GM21529 (cell line): ENCODE measurements around the gene KRTAP10-4.
"Not testable (repeated sequence)": the region's sequence is repeated elsewhere in the genome, so short reads cannot be mapped to it uniquely, and the experiment has no call there.

Source experiments
- ATAC-seq: cut with Tn5 transposase; IDR thresholded peaks from one replicate; pipeline ENCODE4 v1.9.1; 2021; ENCODE audit not compliant: unreplicated experiment

Gene KRTAP10-4

DNA sequence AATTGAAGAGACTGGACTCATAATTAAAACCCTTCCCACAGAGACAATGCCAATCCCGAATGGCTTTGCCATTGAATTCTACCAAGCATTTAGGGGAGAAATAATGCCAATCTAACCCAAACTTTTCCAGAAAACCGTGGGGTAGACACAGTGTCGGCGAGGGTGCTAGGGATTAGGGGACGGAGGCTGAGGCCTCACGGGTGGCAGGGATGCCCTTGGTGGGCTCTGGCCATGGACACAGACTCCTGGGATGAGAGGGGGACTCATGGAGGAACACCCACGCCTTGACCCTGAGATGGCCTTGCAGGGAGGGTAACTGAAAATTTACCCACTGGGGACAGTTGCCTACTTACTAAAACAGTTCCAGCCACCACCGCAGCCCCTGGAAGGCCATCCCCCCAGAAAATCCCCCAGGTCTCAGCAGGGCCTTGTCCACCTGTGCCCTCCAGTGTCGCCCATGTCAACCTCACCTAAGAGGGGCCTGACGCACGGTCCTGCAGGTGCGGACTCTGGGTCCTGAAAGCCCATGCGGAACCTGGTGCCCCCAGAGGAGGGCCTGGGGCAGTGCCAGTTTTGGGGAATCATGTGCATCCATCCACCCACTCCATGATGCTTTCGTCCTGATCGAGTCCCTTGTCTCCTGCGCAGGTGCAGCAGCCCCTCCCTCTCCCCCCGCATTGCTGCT lies 5.0 kb downstream of the KRTAP10-4 start:
- no peak for ATAC-seq

DNA sequence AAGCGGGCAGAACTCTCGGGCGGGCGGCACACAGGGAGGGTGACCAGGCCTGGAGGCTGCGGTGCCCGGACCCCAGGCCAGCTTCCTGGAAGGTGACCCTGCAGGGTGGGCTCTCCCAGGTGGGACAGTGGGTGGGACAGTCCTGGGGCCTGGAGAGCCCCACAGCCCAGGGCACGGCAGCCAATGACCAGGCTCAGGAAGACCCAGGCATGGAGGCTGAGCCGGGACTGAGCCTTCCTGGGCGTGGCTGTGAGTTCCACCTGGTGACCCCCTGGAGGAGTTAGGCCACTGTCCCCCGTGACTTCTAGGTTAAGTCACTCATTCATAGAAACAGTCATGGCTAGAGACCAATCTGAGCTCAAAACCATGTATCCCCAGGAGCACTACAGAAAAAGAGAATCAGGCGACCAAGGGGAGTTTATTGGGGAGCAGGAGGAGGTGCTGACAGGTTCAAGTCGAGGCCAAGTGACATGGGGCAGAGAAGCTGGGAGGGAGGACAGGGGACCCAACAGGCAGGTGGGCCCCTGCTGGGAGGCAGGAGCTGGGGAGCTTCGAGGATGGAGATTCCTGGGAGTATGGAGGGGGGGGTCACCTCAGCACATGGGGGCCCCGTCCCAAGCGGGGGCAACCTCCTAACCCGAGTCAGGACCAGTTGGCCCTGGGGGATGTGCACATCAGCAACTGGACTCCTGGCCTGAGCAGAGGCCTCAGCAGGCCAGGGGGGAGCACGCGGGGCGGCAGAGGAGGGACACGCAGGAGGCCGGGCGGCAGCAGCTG lies 5.7 kb downstream of the KRTAP10-4 start:
- ATAC-seq = no peak

DNA sequence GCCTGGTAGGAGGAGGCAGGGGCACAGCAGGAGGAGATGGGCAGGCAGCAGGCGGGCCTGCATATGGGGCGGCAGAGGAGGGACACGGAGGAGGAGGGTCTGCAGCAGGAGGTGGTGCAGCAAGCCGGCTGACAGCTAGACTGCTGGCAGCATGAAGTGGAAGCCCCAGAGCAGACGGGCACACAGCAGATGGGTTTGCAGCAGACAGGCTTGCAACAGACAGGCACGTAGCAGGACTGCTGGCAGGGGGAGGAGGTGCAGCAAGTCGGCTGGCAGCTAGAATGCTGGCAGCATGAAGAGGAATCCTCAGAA lies 6.3 kb downstream of the KRTAP10-4 start:
- ATAC-seq = no peak

DNA sequence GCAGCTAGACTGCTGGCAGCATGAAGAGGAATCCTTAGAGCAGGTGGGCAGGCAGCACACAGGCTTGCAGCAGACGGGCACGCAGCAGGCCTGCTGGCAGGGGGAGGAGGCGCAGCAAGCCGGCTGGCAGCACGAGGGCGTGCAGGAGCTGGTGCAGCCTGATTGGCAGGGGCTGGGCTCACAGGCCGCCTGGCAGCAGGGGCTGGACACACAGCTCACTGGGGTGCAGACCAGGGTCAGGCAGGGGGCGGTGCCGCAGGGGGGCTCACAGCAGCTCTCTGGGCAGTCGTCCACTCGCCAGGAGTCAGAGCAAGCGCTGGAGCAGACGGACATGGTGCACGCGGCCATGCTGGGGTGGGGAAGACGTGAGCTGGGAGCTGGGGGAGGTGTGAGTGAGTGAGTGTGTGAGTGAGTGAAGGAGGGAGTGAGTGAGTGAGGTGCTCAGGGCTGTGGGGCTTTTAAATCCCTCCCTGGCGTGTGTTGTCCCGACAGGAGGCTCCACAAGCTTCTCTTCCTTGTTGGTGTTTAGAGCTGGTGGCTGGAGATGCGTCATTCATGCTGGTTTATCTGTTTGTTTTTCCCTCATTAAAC lies 6.8 kb downstream of the KRTAP10-4 start, which contains the start of gene KRTAP10-5:
Gene KRTAP10-5 (minus strand): TSS at position 374 of the 591 bp plus-strand sequence. CDS start 26 bp downstream, at position 348.
- not testable (repeated sequence) for ATAC-seq

DNA sequence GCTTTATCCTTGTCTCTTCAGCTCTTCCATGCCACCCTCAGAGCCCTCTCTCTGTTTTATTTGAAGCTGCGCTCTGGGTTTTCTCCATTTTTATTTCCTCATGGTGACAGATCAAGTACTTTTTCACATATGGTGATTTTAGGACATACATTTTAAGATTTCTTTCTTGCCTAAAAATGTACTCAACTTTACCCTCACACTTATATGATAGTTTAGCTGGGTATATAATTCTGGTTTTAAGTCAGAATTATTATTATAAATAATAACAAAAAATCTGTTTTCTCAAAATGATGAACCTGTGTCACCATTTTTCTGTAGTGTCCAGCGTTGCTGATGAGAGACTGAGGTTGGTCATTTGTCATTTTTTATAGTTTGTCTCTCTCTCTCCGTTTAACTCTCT lies 7.6 kb downstream of the KRTAP10-4 start:
- ATAC-seq = no peak

DNA sequence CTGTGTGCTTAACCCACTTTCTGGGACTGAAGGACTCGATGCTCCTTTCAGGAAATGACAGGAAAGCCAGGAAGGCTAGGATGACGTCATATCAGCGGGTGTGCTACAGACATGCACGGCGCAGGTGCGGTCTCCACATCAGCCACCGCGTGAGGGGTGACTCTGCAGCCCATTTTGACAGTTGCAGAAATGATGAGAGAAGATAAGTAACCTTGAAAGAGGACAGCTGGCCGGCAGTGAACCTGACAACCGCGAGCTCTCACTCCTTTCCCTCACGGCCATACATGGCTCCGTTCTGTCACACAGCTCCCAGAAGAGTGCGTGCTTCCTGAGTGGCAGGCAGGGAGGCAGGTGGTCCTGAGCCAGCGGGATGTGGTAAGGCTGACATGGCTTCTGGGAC lies 8.5 kb downstream of the KRTAP10-4 start:
- no peak for ATAC-seq

DNA sequence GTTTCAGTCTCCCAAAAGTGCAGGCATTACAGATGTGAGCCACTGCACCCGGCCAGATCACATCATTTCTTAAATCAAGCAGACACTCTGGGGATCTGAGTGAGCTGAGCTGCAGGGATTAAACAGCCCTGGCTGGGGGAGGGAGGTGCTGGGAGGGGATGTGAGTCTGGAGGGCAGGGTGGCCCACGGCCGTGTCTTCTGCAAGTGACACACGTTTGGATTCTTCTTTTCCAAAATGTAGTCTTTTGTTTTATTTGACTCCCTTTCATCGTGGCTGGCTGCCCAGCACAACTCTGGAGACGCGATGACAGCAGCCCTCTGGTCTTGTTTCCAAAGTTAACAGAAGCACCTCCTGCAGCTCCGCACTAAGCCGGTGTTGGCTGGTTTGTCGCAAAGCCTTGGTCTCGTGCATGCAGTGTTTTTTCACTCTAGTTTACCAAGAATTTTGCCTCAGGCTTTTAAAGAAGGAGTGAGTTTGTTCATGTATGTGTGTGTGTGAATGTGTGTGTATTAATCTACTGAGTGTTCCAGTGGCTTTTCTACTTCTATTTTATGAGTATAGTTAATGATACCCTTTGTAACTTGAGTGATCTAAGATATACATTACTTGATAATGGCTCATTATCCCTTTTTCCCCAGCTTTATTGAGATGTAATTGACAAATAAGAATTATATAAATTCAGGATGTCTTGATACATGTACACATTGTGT lies 9.7 kb downstream of the KRTAP10-4 start:
- ATAC-seq = no peak

DNA sequence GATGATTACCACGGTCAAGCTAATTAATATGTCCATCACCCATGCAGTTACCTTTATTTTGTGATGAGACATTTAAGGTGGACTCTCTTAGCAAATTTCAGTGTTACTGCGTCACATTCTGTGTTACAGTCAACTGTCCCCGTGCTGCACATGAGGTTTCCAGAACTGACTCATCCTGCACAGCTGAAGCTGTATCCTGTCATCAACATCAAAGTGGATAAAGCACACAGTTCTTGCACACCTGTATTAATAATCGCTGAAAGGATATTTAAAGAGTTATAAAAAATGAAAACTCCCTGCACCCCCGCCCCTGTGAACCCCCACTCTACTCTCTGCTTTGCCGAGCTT lies 10.2 kb downstream of the KRTAP10-4 start:
- ATAC-seq = no peak

DNA sequence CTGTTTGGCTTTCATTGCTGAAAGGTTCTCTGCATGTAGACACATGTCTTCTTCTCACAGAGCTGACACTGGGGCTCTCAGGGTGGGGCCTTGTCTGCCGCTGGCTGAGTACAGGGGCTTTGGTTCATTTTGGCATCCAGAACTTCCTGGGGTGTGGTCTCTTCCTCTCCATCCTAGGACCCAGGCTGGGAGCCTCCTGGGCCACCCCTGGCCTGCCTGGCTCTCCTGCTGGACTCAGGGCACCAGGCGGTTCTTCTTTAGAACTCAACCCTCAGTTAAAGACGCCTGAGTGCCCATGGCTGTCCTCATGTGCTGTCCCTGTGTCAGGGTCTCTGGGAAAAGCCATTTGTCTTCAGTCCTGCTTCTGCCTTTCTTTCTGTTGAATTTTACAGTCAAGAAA lies 12.4 kb downstream of the KRTAP10-4 start:
- ATAC-seq = no peak

DNA sequence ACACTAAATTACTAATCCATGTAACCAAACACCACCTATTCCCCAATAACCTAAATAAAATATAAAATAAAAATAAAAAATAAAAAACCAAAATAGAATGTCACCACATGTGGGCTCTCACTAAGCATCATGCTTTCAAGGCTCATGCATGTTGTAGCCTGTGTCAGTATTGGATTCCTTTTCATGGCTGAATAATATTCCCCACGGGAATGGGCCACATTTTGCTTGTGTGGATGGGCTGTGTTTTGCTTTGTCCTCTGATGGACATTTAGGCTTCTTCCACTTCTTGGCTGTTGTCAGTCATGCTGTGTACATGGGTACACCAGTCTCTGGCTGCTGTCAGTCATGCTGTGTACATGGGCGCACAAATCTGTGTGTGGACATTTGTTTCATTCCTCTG lies 15.6 kb downstream of the KRTAP10-4 start:
- ATAC-seq = no peak

DNA sequence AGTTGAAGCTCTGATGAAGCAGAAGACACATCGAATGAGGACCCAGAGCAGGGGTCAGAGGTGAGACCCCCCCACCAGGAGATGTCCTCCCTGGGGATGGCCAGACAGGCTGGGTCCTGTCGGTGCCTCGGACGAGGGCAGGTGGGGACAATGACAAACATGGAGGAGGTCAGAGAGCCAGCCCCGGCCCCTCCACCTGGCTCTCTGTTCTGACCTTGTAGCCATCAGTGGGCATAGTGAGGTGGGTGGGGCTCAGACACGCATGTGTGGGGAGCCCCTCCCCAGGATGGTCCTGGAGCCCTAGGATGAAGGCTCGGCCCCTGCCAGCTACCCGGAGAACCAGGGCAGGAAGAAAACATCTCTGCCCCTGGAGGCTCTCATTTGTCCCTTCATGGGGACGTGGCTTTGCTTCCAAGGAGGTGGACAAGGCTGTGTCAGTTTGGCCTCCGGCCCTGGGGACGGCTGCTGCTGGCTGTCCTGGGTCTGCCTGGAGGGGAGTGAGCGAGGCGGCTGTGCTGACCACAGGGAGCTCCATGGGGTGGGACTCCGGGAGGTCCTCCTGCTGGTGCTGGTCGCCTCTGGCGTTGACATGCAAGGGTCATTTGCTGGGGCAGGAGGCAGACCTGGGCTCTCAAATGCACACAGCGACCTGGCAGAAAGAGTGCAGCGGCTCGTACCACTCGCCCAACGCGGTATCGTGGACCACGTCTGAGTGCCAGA lies 16.2 kb downstream of the KRTAP10-4 start:
- ATAC-seq = no peak

DNA sequence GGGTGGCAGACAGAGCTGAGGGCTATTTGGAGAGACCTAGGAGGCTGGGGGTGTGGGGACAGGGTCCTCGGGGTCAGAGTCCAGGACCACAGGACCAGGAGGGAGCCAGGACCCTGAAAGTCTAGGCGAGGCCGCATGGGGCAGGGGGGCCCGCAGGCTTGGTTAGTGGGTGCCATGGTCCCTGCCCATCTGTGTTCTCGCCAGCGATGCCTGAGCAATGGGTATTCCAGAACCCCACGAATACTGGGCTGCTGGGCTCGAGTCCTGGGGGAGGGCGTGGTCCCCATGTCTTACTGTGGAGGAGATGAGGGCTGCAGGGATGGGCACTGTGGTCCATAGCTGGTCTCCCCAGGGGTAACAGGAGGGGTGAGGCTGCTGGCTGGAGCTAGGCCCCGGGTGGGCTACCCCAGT lies 16.8 kb downstream of the KRTAP10-4 start:
- ATAC-seq = no peak

DNA sequence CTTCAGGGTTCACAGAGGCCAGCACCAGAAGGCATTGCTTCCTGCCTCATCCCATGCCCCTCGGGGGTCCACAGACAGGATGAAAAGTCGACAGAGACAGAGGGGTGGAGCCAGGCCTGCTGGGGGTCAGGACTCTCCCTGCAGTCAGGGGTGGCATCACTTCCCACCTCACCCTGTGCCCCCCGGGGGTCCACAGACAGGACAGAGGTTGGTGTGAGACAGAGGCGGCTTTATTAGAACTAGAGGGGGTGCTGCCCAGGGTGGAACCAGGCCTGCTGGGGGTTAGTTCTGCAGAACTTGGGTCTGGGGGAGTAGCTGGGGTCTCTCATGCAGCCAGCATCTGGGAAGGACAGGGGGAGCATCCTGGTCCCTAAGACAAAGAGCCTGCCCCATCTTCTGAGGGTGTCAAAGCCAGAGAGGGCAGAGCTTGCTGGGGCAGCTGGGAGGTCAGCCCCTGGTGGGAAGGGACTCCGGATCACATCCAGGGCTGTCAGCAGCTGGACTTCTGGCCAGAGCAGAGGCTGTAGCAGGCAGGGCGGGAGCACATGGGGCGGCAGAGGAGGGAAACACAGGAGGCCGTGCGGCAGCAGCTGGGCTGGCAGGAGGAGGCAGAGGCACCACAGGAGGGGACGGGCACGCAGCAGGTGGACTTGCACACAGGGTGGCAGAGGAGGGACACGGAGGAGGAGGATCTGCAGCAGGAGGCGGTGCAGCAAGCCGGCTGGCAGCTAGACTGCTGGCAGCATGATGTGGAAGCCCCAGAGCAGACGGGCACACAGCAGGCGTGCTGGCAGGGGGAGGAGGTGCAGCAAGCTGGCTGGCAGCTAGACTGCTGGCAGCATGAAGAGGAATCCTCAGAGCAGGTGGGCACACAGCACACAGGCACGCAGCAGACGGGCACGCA lies 17.6 kb downstream of the KRTAP10-4 start:
- ATAC-seq = not testable (repeated sequence)

DNA sequence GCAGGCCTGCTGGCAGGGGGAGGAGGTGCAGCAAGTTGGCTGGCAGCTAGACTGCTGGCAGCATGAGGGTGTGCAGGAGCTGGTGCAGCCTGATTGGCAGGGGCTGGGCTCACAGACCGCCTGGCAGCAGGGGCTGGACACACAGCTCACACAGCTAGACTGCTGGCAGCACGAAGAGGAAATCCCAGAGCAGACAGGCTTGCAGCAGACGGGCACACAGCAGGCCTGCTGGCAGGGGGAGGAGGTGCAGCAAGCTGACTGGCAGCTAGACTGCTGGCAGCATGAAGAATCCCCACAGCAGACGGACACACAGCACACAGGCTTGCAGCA lies 18.2 kb downstream of the KRTAP10-4 start:
- ATAC-seq = not testable (repeated sequence)

DNA sequence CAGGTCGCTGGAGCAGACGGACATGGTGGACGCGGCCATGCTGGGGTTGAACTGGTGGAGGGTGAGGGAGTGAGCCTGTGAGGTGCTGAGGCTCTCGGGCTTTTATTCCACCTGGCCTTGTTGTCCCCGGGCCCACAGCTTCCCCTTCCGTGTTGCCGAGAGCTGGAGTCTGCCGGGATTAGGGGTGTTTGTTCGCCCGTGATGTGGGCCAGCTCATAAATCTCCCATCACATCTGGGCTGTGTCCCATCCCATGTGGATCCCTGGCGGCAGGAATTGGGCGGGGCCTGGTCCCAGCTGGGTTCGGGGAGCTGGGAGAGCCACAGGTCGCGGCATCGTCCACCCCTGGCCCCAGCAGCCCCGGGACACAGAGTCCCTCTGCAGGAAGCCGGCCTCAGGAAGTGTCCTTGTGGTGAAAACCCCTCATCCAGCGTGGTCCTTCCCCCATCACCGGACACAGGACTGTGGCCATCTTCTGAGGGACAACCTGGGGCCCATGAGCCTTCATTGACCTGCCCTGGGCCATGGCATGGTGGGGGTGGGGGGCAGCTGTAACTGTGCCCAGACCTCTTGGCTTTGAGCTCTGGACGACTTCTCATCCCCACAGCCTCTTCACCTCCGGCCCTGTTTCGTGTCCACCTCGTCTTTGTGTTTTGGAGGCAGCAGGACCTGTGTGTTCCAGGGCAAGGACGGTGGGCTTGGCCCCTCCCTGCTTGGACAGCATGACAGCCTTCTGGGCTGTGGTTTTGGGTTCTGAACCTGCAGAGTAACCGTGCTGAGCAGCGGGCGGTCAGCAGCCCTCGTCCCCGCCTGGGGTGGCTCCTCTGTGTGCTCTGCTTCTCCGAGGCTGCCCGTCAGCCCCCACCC lies 19.1 kb downstream of the KRTAP10-4 start, which contains the start of gene KRTAP10-6:
Gene KRTAP10-6 (minus strand): TSS at position 60 of the 866 bp plus-strand sequence. CDS start 21 bp downstream, at position 39.
- ATAC-seq = no peak

DNA sequence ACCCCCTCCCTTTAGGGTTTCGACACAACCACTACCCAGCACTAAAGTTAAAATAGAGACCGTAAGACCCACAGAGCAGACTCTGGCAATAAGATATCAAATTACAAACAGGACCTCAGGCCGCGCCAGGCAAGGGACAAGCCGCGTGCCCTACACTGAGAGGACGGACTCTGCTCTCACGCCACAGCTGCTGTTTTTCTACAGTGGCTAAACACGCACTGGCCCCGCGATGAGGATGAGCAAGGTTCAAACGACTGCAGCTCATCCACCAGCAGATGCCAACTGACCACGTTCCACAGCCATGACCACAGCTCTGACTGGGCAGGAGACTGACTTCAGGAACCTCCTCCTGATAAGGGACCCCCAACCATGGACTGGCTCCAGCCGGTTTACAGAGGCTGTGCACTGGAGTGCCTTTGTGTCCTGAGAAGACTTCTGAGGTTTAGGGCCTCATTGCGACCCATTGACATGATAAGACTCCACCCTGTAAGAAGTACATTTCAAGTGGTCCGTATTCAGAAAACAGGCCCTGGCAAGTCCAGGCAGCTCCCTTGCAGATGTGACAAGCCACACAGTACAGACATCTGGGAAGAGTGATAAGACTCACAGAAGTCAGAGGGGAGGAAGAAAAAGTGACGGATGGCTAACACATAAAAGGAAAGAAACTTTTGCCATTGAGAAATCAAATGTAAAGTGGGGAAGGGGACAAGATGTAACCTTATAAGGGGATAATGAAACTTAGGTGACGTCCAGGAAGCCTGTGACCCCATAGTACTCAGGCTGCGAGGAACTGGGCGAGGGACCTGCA lies 20.3 kb downstream of the KRTAP10-4 start:
- ATAC-seq = no peak

DNA sequence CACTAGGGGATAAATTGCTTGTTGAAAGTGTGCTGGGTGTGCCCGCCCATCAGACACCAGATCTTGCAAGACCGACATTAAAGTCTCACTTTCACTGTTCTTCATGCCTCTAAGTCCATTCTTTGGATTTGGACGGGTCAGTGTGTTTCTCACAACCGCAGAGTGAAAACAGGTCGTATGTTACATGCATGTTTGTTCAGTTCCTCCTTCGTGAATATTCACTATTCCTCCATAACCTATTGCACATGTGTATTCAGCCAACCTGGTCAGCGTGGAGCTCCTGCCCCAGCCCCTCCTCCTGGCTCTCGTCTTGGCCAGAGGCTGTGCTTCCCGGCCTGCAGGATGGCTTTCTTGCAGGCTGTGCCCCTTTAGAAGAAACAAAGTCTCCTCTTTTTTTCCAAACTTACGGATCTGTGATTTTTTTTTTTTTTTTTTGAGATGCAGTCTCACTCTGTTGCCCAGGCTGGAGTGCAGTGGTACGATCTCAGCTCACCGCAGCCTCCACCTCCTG lies 20.9 kb downstream of the KRTAP10-4 start:
- no peak for ATAC-seq

DNA sequence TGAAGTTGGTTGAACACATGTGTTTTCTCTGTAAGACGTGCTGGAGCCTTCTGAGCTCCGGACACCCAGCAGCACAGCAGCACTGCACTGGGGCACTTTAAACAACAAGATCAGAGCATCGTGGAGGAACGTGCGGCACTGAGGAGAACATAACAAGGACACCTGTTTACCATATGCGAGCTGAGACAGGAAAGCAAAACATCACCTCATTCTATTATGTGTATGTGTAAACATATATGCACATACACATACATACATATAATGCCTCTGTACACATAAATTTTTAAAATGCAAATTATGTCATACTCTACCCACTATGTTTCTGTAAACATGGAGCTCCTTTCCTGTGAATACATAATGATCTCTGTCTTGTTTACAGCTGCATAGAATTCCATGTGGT lies 22.0 kb downstream of the KRTAP10-4 start:
- no peak for ATAC-seq
